GM21723 (cell line): ENCODE data around the gene TRIM14.

Source experiments
- ATAC-seq: cut with Tn5 transposase; IDR thresholded peaks from one replicate; pipeline ENCODE4 v1.9.1; 2021; ENCODE audit warnings: mild to moderate bottlenecking, moderate library complexity; ENCODE audit not compliant: unreplicated experiment

Gene TRIM14

DNA sequence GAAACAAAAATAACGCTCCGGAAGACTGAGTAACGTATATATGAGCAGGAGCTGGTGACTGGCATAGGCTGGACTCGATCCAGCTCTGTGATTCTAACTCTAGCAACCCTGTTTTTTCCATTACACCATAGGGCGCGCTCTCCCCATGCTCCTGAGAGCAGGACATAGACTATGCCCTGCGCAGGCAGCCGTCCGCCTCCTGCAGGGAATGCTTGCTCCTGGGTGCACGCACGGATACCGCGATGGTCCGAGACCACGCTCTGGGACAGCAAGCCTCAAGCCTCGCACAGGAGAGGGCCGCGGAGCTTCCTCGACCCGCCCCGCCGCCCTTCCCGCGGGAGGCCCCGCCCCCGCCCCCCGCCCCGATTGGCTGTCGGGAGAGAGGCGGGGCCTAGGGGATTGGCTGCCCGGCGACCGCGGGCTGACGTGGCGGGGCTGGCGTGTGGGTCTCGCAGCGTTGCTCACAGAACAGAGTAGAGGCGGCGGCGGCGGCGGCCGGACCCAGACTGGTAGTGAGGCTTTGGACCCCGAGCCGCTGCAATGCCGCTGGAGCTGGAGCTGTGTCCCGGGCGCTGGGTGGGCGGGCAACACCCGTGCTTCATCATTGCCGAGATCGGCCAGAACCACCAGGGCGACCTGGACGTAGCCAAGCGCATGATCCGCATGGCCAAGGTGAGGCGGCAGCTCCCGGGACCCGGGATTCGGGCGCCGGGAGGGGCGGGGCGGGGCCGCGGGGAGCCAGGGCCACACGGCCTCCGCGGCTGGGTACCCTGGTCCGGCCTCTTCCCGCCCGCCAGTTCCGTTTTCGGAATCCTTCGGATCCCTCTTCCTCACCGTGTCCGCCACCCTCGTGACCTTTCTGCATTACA lies 62.5 kb downstream of the TRIM14 start, which contains the start of gene NANS:
Gene NANS, plus strand, starts transcription at position 464 of the 869 bp plus-strand sequence. Its CDS starts 77 bp downstream, at position 541.
- peak; percentile 93 for ATAC-seq

DNA sequence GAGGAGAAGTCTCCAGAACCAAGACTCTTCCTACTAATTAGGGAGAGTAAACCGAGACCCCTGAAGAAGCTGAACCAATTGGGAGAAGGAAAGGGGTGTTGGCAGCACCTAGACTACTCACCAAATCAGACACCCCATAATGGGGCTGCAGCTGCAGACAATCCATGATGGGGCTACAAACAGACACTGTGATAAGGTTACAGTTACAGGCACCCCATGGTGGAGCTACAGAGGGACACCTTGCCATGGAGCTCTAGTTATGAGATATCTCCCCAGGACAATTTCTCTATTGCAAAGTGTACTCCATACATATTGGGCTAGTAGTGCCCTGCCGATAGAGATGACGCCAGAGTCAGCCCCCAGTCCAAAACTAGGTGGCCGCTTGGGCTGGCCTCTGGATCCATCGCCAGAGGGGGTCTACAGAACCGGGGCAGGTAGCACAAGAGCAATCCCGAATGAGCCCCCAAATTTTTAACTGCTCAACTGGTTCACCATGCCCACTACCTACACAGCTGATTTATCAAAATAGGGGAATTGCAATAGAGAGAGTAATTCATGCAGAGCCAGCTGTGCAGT lies 64.6 kb downstream of the TRIM14 start:
- no peak for ATAC-seq

DNA sequence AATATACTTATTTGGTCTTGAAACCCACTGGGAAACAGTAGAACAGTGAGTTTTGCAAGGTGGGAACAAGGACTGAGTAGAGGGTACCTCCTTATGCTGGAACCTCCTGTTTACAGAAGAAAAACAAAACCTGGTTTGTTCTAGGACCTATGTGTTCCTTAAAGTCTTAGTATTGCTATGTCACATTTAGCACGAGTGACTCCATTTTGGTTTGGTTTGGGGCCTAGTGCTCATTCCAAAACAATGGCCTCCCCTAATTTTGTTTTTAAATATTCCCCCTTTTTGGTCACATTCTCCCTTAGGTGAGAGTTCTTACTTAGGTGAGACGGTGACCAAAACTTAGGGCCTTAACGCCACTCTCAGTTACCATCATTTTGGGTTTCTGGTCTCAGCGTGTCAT lies 68.7 kb downstream of the TRIM14 start:
- ATAC-seq, result no peak

- no peak for ATAC-seq
These were observed 69.5 kb downstream of the TRIM14 start for GRCh38 chr9:98049288-98050072.

DNA sequence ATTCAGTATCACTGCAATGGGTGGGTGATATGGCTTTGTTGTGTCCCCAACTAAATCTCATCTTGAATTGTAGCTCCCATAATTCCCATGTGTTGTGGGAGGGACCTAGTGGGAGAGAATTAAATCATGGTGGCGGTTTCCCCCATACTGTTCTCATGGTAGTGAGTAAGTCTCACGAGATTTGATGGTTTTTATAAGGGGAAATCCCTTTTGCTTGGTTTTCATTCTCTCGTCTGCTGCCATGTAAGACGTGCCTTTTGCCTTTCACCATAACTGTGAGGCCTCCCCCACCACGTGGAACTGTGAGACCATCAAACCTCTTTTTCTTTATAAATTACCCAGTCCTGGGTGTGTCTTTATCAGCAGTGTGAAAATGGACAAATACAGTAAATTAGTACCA lies 72.0 kb downstream of the TRIM14 start:
- no peak for ATAC-seq

DNA sequence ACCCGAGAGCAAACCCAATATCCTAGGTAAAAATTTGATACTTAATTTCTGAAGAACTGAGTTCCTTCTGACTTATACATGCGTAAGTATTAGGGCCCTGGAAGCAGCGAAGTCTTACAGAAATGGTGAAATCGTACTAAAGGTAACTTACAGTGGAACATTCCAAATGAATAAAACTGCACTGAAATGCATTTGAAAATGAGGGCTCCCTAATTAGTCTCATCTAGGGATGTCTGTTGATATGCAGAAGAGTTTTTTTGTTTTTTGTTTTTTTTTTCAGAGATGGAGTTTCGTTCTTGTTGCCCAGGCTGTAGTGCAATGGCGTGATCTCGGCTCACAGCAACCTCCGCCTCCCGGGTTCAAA lies 72.9 kb downstream of the TRIM14 start:
- ATAC-seq, result no peak

DNA sequence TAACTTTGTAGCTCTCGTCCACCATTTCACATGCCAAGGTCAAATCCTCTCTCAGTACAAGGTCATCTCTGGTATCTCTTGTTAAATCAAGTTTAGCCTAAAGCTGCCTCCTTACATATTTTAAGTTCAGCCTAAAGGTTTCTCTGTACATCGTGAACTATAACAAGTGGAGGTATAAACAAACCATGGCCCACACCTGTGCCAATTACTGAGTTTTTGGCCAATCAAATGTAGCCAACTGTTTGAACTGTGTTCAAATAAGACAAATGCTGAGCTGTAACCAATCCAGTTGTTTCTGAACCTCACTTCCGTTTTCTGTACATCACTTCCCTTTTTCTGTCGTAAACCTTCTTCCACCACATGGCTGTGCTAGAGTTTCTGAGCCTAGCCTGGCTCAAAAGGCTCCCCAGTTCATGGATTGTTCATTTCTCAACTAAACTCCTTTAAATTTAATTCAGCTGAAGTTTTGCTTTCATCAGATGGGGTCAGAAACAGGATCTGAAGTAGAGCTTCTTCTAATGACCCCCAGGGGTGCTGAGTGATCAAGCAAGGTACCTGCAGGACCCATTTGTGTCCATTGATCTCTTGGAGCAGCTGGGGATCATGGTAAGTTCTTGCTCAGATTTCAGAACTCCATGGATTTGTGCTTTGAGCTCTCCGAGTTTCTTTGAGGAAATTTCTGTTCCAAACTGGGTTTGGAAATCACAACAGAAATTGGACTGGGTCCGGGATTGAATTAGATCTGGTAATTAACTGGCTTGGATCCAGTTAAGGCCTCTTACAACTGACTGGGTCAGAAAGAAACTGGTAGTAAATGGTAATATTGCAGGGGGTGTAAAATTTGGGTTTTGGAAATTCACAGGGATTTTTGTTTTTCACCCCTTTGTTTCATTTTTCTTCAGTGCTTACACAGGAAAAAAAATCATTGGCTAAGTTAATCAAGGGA lies 73.5 kb downstream of the TRIM14 start:
- ATAC-seq, result peak; percentile 85

DNA sequence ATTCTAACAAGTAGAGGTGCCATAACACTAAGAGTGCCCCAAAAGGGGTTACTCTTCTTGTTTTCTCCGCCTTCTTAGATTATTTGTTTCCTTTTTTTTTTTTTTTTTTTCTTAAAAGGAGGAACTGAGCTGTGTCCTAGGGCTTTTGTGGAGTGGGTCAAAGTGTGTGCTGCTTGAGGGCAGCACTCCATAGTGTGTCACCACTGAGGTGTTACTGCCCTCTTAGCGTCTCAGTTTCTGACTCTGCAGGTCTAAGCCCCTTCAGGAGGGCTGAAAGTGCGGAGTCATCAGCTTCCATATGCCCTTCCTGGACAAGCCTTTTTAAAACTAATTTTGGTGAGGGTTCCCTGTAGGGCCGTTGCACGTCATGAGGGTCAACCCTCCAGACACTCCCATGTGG lies 75.1 kb downstream of the TRIM14 start:
- ATAC-seq, result no peak

DNA sequence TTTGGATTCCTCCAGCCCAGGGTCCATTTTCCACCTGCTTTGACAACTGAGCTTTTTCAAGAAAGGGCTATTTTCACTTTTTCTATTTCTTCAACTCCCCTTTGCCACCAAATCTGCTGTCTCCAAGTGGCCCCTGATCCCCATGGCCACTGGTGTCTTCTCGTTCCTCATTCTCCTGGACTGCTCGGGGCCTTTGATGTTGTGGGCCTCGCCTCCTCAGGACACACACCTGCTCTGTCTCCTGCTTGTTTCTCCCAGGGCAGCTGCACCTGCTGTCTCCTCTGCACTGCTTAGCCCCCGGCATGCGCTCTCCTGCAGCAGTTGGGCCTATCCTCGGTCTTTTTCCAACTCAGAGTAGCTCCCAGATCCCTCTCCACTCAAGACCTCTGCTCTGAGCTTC lies 78.8 kb downstream of the TRIM14 start:
- ATAC-seq, result no peak

DNA sequence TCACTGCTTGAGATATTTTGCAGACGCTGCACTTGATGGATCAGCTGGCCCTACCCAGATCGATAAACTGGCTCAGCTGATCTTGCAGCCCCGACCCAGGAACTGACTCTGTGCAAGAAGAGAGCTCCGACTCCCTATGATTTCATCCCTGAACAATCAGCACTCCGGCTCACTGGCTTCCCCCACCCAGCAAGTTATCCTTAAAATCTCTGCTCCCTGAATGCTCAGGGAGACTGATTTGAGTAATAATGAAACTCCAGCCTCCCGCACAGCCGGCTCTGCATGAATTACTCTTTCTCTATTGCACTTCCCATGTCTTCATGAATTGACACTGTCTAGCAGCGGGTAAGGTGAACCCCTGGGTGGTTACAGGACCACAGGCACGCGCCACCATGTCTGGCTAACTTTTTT lies 79.4 kb downstream of the TRIM14 start:
- ATAC-seq, result no peak

DNA sequence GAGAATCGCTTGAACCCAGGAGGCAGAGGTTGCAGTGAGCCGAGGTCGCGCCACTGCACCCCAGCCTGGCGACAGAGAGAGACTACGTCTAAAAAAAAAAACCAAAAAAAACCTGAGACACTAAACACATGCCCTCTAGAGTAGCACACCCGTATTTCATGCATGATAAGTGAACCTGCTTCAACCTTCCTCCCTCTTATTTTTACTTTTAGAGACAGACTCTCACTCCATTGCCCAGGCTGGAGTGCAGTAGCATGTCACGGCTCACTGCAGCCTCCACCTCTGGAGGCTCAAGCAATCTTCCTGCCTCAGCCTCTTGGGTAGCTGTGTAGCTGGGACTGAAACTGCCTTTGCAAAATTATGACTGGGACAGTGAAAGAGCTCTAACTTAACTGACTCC lies 80.1 kb downstream of the TRIM14 start:
- ATAC-seq, result peak; percentile 35

DNA sequence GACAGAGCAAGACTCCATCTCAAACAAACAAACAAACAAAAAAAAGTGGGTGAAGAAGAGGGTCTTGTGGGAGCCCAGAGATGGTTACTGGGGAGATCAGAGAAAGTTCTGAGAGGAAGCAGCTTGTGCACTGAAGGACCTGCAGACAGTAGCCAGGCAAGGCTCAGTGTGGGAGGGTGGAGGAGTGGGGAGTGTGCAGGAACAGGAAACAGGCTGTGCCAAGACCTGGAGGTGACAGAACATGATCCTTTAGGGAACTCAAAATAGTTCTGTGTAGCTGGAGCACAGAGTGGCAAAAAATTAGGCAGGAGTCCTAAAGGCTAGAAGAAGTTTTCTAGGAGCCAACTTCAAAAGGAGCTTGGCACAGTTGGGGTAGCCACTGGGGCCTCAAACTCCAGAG lies 81.7 kb downstream of the TRIM14 start:
- no peak for ATAC-seq

DNA sequence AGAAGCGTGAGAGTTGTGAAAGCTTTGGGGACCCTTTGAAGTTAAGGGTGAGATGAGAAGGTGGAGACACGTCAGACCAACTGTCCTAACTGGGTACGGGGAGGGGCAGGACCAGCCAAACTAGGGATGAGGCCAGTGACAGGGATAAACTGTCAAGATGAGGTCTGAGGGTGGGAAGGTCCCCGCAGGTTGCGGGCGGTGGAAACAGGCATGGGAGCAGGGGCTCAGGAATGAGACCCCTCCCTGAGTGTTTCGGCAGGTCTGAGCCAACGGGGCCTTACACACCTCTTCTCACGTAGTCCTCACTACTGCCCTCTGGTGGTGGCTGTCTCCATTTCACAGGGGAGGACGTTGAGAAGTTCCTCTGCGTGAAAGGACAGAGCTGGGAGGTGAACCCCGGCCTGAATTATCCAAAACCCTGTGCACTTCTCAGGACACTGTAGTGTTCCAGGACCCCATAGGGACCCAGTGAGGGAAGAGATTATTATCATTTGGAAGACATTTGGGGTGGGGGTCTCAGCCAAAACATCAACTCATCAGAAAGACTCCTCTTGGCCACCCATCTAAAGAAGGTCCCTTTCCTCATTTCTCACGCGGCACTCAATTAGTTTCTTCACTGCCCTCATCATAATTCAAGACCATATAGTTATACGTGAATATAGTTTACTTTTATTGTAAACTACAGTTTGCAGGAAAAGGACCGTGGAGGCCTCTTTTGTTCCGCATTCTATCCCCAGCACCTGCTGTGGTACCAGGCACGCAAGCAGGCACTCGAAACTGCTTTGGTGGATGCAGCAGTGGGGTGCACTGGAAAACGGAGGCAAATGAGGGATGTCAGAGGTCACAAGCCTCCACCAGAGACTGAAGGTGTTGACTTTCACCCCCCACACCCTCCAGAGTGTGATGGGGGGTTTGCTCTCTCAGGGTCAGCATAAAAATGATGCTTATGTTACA lies 84.2 kb downstream of the TRIM14 start:
- ATAC-seq, result peak; percentile 57

GRCh38 chr9:98031935-98032334 lies 87.1 kb downstream of the TRIM14 start:
- ATAC-seq, result no peak

GRCh38 chr9:98031169-98031568 lies 87.9 kb downstream of the TRIM14 start:
- no peak for ATAC-seq

DNA sequence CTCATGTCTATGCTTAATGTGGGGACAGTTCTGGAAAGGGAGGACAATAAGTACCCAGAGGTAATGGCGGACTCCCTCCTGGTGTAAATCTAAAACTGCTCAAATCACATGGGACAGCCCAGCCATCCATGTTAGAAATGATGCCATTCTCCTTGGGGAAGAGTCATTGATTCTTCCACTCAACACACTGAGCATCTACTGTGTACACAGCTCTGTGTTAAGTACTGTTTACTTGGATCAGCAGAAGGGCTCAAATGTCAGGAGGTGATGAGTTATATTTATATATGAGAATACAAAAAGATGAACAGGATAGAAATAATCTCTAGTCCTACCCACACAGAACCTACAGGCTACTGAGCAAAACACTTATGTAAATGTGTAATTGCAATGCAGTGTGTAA lies 94.3 kb downstream of the TRIM14 start:
- no peak for ATAC-seq

DNA sequence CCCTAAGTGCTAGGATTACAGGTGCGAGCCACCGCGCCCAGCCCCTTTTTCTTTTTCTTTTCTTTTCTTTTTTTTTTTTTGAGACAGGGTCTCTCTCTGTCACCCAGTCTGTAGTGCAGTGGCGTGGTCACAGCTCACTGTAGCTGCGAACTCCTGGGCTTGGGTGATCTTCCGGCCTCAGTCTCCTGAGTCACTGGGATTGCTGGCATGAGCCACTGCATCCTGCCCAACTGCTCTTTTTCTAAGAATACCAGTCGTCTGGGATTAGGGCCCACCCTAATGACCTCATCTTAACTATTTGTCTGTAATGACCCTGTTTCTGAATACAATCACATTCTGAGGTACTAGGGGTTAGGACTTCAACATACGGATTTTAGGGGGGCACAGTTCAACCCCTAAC lies 96.6 kb downstream of the TRIM14 start:
- ATAC-seq, result no peak

DNA sequence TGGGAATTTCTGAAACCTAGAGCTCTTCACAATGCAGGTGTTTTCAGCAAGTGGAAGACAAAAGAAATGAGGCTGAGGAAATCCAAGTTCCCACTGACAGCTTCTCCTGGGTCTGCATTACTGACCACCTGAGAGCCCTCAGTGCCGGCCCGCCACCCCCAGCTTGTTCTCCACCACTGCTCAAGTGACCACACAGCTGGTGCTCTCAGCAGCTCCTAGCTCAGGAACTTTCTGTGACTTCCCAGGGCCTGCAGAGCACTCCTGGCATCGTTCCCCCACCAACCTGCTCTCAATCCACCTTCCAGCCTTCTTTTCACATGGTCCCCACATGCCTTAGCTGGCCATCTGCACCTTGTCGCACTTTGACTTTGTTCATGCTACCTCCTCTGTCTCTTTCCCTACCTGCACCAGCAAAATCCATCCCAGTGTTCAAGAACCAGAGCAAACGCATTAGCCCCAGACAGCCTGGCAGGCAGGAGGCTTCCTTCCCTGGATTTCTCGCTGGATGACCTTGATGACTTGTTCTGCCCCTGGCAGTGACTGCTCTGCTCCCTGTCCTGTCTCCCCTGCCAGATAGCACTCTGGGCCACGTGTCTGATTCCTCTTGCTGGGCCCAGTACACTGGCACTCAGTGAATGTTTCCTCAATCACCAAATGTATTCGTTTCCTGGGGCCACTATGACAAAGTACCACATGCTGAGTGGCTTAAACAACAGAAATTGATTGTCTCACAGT lies 97.5 kb downstream of the TRIM14 start:
- ATAC-seq, result no peak
